Anterior cingulate cortex (tissue), 58 donors: ENCODE results near the gene CBX2.
A peak's percentile ranks its signal among the peaks of the same experiment; 100 is the strongest.

Experiments used
- DNase-seq, 58 donors: peaks; one replicate each; lab custom pipeline; 2025; lab: John Stamatoyannopoulos, UW

Gene CBX2

DNA sequence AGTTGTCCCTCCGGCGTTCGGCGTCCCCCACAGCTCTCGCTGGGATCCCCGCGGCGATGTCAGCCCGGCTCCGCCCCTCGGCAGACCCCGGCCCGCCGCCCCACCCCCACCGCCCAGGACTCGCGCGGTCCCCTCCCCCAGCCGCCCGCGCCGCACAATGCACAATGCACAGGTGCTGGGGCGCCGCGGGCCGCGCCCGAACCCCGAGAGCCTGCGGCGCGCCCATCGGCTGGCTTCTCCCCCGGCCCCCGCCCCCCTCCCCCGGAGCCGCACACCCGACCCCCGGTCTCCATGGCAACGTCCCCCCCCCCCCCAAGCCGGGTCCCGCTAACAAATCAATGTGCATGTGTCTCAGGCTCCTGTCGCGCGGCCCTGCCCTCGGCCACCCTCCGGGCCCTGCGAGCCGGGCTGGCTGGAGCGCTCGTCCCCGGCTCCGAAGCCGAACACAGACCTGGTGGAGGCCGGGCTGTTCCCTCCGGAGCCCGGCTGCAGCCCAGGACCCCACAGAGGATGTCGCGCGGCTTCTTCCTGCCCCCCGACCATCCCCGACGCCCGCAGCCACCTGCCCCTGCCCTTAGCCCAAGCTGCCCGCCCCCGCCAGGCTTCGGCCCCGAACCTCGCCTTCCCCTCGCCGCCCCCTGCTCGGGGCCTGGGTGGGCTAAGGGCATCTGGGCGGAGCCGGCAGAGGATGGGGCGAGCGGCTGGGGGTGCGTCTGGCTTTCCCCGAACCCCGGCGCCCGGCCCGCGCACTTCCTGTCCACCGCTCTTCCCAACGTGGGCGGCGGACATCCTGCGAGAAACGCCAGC lies 19.7 kb downstream of the CBX2 start:
- DNase-seq: peak in 3 of 58 donors; percentile 54 to 59 (median 57)

DNA sequence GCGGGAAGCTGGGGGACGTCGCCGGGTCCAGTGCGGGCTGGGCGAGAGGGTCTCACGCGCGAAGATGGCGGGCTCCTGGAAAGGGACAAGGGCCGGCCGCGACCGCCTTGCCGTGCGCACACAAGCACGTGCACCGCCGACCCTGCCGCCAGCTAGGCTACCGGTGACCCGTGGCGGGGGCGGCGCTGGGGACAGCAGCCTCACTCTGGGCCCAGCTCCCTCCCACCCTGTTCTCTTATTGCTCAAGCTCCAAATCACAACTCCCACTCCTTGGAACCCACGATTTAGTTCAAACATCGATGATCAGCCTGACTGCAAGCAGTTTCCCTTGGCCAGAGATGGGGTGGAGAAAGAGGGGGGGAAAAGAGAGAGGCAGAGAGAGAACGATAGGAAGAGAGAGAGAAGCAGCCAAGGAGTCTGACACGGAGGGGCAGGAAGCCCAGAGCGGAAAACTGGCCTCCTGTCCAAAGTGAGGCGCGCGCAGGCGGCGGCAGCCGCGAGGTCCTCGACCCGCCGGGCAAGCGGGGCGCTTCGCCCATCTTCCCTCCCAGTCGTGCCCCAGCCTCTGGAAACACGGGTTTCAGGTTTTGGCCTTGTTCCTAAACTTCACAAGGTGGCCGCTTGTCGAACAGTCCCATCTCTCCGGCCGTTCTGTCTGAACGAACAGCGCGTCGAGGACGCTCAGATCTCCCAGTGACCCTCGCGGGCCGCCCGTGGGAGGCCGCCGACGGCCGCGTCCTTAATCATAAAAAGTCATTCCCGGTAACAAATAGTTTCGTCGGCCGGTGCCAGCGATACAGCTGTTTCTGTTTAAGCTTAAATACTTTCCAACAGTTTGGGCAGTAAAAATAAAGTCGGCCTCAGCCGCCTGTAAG lies 20.6 kb downstream of the CBX2 start:
- no peak for DNase-seq

DNA sequence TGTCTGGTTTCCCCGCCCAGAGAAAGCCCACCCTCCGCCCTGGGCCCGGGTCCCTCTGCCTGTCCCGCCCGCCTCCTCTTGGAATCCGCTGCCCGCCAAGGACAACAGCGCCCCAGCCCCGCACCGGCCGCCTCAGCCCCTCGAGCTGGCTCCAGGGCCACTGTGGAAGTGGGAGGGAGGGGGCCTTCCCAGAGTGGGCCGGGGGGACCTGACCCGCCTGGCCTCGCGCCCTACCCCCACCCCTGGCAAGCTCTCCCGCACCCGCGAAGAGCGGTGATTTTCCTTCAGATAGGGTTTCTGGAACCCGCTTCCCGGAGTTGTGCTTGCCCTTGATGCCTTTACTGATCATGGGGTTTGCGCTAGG lies 21.2 kb downstream of the CBX2 start:
- DNase-seq: no peak

DNA sequence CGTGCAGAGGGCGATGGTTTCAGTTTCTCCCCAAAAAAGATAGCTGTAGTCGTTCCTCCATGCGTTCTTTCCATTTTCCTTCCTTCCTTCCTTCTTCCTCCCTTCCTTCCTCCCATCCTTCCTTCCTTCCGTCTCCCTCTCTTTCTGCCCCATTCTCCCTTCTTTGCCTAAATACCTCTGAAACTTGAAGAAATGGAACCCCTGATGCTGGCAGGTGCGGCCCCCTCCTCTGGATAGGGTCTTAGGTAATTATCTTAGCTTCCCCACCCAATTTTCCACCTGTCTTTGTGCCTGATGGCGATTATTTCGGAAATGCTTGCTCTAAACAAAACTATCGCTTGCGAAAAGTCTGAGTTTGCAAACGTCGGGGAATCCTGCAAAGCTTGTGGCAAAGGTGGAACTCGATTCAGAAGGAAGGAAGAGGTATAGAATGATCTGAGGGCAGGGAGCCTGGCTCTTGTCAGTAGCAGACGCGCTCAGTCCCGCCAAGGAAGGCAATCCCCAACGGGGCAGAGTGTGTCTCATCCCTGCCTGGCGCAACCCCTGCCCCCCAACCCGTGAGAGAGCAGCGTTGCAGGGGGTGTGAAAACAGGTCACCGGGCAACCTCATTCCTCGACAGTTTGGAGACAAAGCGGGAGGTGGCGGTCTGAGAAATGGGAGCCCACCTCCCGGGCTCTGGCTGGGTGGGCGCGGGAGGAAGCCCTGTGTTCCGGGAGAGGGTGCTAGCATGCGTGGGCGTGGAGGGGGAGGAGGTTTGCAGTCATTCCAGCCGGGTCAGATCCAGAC lies 21.8 kb downstream of the CBX2 start:
- DNase-seq: no peak

DNA sequence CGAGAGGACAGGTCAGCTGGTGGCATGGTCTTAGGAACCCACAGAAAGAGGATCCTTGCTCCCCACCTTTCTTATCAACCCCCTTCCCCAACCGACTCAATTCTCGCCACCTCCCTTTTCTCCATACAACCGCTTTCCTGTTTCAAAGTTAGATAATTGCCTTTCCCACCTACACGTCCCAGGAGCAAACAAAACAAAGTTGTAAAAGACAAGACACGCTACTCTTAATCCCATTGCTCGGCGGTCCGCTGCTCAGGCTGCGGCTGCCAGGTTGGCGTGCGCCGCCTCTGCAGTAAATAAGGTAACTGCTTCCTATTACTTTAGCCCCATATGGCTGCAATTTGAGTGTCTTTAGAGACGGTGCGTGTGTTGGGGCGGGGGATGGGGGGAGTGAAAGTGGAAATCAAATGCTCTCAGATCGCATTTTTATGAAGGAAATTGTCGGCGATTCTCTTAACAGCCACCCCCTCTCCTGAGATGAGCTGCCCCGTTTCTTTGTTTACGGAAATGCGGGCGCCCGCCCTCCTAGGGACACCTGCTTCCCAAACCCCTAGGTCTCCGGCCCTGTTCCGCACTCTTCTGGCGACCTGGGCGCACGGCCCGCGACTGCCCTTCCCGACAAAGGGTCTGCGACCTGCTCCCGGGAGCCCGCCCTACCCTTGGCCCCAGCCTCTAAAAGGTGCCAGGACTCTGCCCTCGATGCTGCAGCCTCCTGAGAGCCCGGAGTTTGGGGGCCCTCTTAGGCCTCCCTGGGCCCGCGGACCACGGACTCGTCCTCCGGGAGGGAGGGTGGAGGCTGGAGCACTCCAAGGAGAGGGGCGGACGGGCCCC lies 22.6 kb downstream of the CBX2 start:
- DNase-seq: no peak

DNA sequence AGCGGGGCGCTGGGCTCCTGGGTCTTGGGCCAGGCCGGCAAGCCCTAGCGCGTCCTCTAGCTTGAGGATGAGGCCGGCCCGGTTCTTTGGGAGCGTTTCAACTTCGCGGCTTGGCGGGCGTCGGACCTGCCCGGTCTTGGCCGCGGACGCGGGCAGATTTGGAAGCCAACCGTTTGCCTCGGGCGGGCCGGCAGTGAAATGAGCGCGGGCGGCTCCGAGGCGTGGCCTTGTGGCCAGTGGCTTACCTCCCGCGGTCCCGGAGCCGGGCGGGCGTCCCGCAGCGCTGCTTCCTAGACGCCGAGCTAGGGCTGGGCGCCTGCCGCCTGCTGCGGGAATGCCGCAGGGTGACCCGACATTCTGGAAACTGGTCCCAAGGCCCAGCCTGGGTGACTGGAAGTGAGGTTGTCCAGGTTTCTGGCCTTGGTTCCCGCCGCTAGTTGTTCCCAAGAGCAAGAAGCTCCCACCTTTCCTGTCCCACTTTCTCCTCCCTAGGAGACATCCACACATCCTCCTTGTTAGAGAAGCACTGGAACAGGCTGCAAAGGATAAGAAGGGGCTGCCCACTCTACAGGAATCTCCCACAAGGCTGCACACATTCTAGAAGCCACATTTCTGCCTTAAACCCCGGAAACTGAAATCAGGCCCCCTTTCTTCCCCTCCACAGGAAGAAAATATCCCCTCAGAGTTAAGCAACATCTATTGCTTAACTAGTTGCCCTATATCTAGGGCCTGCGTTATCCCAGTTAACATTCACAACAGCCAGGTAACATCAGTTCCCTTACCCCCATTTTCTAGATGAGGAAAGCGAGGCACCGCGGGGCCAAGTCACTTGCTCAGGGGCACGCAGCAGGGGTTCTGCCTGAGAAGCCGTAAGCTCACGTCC lies 23.4 kb downstream of the CBX2 start:
- no peak for DNase-seq

DNA sequence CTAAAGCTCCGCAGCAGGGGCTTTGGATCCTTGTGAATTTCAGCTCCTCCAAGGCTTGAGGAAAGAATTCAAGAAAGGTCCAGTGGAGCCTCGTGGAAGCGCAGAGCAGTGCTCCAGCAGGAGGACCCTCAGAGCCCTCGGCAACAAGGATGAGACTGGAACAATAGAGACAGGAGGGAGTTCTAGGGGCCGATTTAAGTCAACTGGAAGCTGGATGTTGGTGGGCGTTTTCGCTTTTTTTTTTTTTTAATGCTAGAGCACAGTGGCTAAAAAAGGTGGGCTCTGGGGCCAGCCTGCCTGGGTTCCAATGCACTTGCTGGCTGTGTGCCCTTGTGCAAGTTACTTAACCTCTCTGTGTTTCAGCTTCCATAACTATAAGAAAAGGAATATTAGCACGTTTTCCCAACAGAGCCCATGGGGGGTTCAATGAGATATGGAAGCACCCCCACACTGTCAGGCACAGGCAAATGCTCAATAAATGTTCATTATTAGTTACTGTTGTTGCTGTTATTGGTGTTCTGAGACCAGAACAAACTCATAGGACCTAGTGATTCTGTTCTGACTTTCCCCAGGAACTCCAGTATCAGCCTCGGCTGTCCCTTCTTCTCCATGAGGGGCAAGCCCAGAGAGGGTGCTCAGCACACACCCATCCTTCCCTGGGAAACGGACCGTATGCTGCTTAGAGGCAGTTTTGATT lies 24.2 kb downstream of the CBX2 start:
- no peak for DNase-seq

DNA sequence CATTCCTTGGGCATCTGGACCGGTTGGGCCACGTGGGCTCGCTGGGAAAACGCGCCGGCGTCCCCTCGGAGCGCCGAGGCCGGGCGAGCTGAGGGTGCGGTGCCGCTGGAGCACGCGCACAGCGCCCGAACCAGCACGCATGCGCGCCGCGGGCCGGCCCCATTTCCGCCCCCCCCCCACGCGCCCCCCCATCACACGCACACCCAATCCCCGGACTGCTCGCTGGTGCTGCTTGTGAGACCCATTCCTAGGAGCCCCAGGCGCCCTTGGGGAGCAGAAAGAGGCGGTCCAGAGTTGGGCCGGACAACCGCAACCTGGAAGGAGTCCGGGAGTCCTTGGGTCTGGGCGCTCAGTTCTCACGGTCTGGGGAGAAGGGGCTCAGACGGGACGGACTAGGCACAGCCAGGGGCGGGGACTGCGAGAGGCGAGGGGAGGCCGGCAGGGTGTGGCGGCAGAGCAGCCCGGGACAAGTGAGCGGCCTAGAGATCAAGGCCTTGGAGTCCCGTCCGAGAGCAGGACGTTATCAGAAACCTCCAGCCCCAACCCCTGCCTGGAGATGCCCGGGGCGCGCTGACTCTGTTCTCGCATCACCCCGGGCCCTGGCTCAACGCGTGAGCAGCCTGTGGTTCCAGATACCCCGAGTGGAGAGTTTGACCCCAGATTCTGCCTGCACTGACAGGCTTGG lies 24.9 kb downstream of the CBX2 start:
- DNase-seq: no peak

DNA sequence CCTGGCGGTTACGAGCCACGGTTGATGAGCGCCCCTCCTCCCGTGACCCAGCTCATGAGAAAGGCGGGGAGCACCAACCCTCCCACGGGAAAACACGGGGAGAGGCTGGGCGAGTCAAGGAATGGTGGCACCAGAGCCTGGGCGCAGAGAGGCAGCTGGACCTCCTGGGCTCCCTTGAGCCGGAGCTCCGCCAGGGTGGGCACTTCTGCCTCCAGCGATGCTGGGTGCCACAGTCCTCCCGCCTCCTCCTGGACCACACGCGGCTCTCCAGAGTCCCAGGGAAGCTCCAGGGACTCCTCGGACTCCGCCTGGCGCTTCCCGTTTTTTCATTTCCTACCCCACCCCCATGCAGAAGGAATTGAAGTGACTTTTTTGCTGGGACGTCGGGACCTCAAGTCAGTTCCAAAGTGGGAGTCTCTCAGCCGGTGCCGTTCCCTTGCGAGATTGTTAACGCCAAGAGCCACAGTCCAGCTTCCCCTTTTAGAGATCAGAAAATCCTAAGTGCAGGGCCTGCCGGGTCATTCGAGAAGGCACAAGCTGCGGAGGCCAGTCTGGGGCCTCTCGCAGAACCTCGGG lies 25.6 kb downstream of the CBX2 start:
- no peak for DNase-seq

DNA sequence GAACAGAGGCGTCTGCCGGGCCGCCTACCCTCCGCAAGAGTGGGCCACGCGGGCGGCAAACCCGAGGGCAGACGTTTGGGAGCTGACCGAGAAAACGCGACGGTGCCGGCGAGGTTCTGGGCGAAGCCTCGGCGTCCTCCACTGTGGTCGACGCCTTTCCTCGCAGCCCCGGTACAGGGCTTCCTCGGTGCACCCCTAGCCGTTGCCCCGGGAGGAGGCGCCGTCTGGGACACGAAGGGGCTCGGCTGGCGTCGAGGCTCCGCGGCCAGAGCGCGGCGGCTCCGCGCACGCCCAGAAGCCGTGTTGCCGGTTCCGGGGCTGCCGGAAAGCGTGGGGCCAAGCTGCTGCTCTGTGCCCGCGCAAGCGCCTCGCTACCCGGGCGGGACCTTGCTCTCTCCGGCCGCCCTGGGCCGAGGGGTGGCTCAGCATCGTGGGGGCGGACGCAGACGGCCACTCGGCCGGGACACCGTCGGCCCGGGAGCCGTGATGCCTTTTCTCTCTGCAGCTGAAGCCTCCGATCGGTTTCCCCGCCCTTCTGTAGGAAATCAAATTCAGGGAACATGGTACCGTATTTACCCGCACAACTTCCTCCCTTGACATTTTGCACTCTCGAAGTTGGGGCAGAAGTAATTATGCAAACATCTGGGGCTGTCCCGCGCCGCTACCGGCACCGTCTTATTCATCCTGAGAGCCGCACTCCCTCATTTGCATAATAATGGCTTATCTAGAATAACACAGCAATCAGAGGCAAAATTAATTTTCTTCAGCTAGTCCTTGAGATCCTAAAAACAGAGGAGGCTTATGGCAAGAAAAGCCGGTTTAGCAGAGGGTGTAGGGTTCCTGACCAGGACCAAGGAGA lies 26.3 kb downstream of the CBX2 start:
- DNase-seq: no peak

DNA sequence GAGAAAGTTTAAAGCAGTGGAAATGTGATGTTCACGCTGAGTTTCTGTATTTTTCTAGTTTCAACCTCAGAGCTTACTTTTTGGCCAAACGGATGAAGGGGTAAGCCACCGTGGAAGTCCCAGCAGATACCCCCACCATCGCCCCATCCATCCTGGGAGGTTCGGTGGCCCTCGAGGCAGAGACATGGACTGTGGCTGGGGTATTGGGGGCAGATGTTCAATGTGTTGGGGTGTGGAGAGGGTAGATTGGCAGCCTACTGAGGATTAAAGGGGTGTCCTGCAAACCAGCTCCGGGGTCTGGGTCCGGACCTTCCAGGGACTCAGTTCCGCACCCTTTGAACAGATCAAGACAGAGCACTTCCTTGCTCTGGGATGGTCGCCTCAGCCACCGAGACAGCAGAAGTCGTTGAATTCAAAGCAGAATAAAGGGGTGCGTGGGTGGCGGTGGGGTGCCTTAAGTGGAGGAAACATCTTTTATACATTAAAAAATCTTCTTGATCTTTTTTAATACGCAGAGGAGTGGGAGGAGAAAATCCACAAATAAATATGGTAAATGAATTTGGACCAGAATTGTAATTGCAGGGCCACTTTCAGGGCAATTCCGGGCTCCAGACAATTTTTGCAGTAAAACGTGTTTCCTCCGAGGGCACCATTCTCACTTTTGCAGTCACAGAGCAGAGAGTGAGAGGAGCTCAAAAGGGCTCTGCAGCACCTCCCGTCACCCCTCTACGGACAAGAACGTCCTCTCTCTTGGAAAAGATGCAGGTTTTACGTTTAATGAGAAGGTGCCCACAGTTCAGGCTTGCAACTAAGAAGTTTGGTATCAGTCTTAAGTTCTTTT lies 27.1 kb downstream of the CBX2 start:
- no peak for DNase-seq

DNA sequence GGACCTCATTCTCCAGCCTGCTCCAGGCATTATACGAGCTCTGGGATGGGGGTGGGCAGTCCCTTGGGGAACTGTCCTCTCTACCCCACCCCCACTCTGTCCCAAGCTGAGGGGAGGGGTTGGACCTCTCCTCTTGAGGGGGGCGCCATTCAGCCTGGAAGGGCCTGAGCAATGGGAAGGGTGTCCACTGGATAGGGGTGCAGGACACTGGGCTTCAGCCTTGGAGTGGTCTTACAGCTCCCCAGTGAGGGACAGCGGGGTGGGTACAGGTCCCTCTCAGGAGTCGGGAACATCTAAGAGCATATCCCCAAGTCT lies 28.5 kb downstream of the CBX2 start:
- DNase-seq: no peak

DNA sequence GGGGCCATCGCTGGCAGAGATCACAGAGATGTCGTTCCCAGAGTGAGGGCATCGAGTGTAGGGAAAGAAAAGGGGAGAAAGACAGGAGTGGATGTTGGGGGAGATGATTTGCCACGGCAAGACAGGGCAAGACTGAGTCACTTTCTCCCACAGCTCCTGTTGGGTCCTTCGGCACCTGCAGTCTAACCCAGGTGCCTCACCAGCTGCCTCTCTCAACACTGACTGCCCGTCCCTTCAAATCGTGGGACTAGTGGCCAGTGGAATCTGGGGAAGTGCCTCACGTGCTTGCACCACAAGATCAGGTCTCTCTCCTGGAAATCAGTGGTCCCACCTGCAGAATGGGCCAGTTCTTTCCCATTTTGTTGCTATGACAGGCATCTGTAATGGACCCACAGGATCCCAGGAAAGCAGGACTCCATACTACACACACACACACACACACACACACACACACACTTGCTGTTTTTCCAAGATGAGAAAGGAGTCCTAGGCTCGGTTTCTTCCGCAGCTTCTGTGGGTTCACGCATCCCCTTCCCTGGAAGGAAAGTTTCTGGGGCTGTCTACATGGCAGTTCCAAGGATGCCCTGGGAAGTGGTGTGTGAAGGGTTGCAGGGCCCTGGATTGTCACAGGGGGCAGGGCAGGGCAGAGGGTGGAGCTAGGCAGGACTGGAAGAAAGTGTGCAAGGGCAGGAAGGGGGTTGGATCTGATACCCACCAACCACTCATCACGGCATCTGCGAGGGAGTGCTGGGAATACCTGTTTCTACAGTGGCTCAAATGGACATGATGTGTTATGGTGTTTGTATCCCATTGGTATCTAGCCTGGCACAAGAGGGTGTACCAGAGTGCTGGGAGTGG lies 29.1 kb downstream of the CBX2 start:
- DNase-seq: no peak

DNA sequence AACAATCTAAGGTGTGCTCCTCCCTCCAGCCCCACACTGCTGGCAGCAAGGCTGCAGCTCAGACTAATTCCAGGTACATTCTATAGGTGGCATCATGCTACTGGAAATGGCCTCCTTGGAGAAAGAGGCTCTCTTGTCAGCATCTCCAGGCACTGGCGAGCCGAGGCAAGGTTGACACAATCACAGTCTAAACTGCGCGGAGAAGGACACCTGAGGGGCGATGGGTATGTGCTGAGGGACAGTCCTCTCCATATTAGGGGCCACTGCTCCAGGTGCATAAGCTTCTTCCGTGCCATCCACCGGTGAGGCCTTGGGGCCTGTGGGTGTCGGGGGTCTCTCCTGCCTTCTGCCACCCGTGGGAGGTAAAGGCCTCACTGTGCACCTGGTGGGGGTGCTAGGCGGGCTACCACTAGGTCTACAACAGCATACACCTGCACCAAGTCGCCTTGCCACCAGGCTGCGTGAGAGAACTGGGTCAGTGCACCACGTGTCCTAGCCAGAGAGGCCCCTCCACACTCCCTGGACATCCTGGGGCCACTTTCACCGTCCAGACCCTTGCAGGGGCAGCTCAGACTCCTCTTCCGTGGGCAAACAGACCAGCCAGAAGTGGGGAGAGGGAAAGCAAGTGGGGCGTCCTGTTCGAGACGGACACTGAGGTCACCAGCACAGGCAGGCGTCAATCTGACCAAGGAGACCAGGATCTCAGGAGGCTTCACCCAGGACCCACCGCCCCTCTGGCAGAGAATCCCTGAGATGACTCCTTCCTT lies 31.0 kb downstream of the CBX2 start:
- peak in 2 of 58 donors; percentile 6 to 20 for DNase-seq
